ENCODE results near the gene TSPAN33. TPM values are rescaled to one million over a fixed set of nuclear protein-coding genes. Genes with fewer than 3 reads are reported as not detected.

The TSPAN33 gene
- polyA plus RNA-seq, 1 donor (not counting 4 experiments of a cell fraction or from before 2014, with no cell fraction given): 0.93 TPM

- Histone ChIP-seq H3K9me1 (ENCODE audit: control insufficient read depth, extremely low read depth, insufficient read depth, low read length) (no peaks in the 10 kb centered on the region), H3K9me3 (ENCODE audit: control insufficient read depth, low read depth, low read length) (no peaks in the 10 kb centered on the region), H3K27ac (ENCODE audit: control insufficient read depth, insufficient read depth, low read length) (no peak overlapping the region), H3K4me1 (ENCODE audit: control insufficient read depth, extremely low read depth, insufficient read depth, low read length) (peaks cover 11% of the 10 kb centered on the region), H3K9ac (ENCODE audit: control insufficient read depth, extremely low read depth, insufficient read depth, low read length) (no peak overlapping the region), H3K4me3 (ENCODE audit: control insufficient read depth in 2 of 3, extremely low read depth in 1 of 3, insufficient read depth in 2 of 3, low read depth in 1 of 3, low read length in 3 of 3) (peak overlapping the region in 1 of 3 experiments; percentile 23), H3K36me3 (ENCODE audit: control insufficient read depth in 2 of 2, extremely low read depth in 1 of 2, insufficient read depth in 2 of 2, low read length in 2 of 2) (no peaks in the 10 kb centered on the region), H4K20me1 (ENCODE audit: control insufficient read depth, extremely low read depth, insufficient read depth, low read length) (no peaks in the 10 kb centered on the region), H2AFZ (ENCODE audit: control insufficient read depth, low read length) (peak overlapping the region; percentile 50), H3K4me2 (ENCODE audit: control insufficient read depth, extremely low read depth, insufficient read depth, low read depth, low read length) (peak overlapping the region; percentile 46), H3K79me2 (ENCODE audit: control insufficient read depth, insufficient read depth, low read length) (no peaks in the 10 kb centered on the region), H3K27me3 (ENCODE audit: control insufficient read depth, extremely low read depth, insufficient read depth, low read length) (no peaks in the 10 kb centered on the region)
- DNase-seq (ENCODE audit: low read depth, low spot score) (no peak), FAIRE-seq (no peak)
- dilution Hi-C loops (cut with MboI; ENCODE audit: extremely low pct_ligation_motif_present, low sequenced_read_pairs): no loop called here
- no peak for TF ChIP-seq EZH2 (IDR thresholded peaks at IDR 0.05; ENCODE audit: low read length)
- no peak for TF ChIP-seq CTCF (optimal IDR thresholded peaks at IDR 0.05 in 1 of 3, IDR thresholded peaks at IDR 0.05 in 1 of 3, conservative IDR thresholded peaks at IDR 0.05 in 1 of 3; ENCODE audit: extremely low read depth in 1 of 3, insufficient read depth in 2 of 3, low read length in 3 of 3)
Observed at GRCh38 chr7:129168231-129169021, 23.9 kb downstream of the TSPAN33 start.

- H3K27ac ChIP-seq (ENCODE audit: control insufficient read depth, insufficient read depth, low read length): no peak overlapping the region
- no peak for FAIRE-seq
Observed at GRCh38 chr7:129169171-129169671, 24.7 kb downstream of the TSPAN33 start.

More at GRCh38 chr7:129169171-129169671, 24.7 kb downstream of the TSPAN33 start:
- Histone ChIP-seq H2AFZ (ENCODE audit: control insufficient read depth, low read length) (peak overlapping the region; percentile 50), H3K27me3 (ENCODE audit: control insufficient read depth, extremely low read depth, insufficient read depth, low read length) (no peaks in the 10 kb centered on the region), H3K36me3 (ENCODE audit: control insufficient read depth in 2 of 2, extremely low read depth in 1 of 2, insufficient read depth in 2 of 2, low read length in 2 of 2) (no peaks in the 10 kb centered on the region), H3K9me3 (ENCODE audit: control insufficient read depth, low read depth, low read length) (no peaks in the 10 kb centered on the region), H4K20me1 (ENCODE audit: control insufficient read depth, extremely low read depth, insufficient read depth, low read length) (no peaks in the 10 kb centered on the region), H3K9me1 (ENCODE audit: control insufficient read depth, extremely low read depth, insufficient read depth, low read length) (no peaks in the 10 kb centered on the region), H3K79me2 (ENCODE audit: control insufficient read depth, insufficient read depth, low read length) (no peaks in the 10 kb centered on the region), H3K9ac (ENCODE audit: control insufficient read depth, extremely low read depth, insufficient read depth, low read length) (peak overlapping the region; percentile 6), H3K4me3 (ENCODE audit: control insufficient read depth in 2 of 3, extremely low read depth in 1 of 3, insufficient read depth in 2 of 3, low read depth in 1 of 3, low read length in 3 of 3) (peak overlapping the region in 1 of 3 experiments; percentile 39), H3K4me1 (ENCODE audit: control insufficient read depth, extremely low read depth, insufficient read depth, low read length) (peaks cover 11% of the 10 kb centered on the region), H3K4me2 (ENCODE audit: control insufficient read depth, extremely low read depth, insufficient read depth, low read depth, low read length) (peak overlapping the region; percentile 46)
- DNase-seq (ENCODE audit: low read depth, low spot score): no peak
- dilution Hi-C loops (cut with MboI; ENCODE audit: extremely low pct_ligation_motif_present, low sequenced_read_pairs): no loop called here
- TF ChIP-seq EZH2 (IDR thresholded peaks at IDR 0.05; ENCODE audit: low read length) (no peak), CTCF (optimal IDR thresholded peaks at IDR 0.05 in 1 of 3, IDR thresholded peaks at IDR 0.05 in 1 of 3, conservative IDR thresholded peaks at IDR 0.05 in 1 of 3; ENCODE audit: extremely low read depth in 1 of 3, insufficient read depth in 2 of 3, low read length in 3 of 3) (no peak)

Data from keratinocyte (primary cell).